ENCODE measurements around the gene PLAGL2.
"Not testable (repeated sequence)": the region's sequence is repeated elsewhere in the genome, so short reads cannot be mapped to it uniquely, and the experiment has no call there.

PLAGL2 gene, protein sequence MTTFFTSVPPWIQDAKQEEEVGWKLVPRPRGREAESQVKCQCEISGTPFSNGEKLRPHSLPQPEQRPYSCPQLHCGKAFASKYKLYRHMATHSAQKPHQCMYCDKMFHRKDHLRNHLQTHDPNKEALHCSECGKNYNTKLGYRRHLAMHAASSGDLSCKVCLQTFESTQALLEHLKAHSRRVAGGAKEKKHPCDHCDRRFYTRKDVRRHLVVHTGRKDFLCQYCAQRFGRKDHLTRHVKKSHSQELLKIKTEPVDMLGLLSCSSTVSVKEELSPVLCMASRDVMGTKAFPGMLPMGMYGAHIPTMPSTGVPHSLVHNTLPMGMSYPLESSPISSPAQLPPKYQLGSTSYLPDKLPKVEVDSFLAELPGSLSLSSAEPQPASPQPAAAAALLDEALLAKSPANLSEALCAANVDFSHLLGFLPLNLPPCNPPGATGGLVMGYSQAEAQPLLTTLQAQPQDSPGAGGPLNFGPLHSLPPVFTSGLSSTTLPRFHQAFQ

DNA sequence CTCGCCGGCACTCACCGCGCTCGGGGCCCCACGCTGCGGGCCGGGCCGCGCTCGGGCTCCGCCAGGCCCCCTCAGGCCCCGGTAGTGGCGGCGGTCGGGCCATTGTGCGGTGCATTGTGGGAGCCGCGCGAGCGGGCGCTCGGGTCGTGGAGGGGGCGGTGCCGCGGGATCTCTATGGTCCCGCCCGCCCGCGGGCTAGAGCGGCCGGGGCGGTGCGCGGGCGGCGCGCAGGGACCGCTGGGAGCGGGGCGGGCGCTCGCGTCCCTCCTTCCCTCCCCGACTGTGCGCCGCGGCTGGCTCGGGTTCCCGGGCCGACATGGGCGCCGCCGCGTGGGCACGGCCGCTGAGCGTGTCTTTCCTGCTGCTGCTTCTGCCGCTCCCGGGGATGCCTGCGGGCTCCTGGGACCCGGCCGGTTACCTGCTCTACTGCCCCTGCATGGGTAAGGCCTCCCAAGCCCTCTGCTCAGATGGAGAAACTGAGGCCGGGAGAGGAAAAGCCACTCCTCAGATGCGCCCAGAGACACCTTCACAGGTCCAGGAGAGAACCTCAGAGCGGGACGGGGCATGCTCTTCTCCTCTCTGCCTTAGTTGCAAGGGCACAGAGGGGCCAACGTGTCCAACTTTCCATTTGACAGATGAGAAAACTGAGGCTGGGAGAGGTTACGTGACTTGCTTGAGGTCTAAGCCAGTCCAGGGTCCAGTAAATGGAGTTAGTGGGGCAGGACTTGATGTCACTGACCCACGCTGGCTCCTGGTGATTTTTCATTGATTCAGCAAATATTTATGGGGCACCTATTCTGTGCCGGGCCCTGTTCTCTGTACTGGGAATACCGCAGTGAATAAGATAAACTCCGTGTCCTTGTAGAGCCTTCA is at the start of gene PLAGL2, which contains the start of gene POFUT1:
PLAGL2 (minus strand) TSS at position 118 of the 873 bp plus-strand sequence. CDS start 5,565 bp downstream, outside the sequence.
POFUT1 (plus strand) TSS at position 255 of the 873 bp plus-strand sequence; CDS start at position 317, 62 bp downstream.
- DNase-seq: peak in 1 of 2 experiments; percentile 35

GRCh38 chr20:32252189-32252588 is 44.6 kb upstream of the PLAGL2 start:
- no peak for DNase-seq

GRCh38 chr20:32251470-32251869 is 43.9 kb upstream of the PLAGL2 start:
- DNase-seq: no peak

GRCh38 chr20:32249030-32249738 is 41.6 kb upstream of the PLAGL2 start:
- DNase-seq: no peak

DNA sequence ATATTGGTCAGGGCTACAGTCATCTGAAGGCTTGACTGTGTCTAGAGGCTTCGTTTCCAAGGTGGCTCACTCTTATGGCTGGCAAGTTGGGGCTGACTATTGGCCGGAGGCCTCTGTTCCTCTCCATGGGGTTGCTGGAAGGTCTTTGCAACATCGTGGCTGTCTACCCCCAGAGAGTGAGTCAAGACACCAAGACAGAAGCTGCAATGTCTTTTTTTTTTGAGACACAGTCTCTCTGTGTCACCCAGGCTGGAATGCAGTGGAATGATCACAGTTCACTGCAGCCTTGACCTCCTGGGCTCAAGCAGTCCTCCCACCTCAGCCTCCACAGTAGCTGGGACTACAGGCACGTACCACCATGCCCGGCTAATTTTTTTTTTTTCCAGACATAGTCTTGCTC is 40.5 kb upstream of the PLAGL2 start:
- DNase-seq: no peak

GRCh38 chr20:32246208-32246607 is 38.7 kb upstream of the PLAGL2 start:
- DNase-seq: not testable (repeated sequence)

- DNase-seq: no peak
Observed at GRCh38 chr20:32244959-32245358, 37.4 kb upstream of the PLAGL2 start.

- DNase-seq: no peak
Observed at GRCh38 chr20:32244150-32244823, 36.7 kb upstream of the PLAGL2 start.

GRCh38 chr20:32241807-32242206 is 34.3 kb upstream of the PLAGL2 start:
- no peak for DNase-seq

DNA sequence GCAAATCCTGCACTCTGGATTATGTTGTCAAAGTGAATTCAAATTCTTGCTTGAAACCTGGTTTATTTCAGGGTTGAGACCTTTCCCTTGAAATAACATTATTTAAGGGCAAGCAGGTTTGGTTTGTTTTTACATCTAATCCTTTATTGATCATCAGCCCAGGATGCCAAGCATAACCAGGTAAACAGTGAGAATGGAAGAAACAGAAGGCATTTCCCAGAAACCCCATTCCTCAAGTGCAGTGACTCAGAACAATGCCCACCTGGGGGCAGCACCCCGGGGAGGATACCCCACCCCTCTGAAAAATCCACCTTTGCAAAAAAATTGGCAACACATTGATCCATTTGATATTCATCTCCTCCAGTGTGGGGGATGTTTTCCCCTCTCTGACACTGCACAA is 32.7 kb upstream of the PLAGL2 start:
- DNase-seq: no peak

- no peak for DNase-seq
Observed at GRCh38 chr20:32238483-32239425, 31.2 kb upstream of the PLAGL2 start.

DNA sequence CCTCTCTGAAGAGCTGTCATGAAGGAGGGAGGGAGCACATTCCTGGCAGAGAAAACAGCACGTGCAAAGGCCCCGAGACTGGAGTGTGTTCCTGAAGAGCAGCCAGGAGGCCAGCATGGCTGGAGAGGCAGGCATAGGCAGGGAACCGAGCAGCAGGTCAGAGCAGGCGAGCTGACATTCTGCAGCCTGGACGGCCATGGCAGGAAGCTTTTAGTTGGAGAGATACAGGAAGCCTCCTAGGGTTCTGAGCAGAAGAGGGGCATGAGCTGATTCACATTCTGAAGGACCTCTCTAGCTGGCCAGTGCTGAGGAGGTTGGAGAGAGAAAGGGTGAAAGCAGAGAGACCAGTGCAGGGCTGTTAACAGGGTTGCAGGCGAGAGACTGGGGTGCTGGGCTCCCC is 29.9 kb upstream of the PLAGL2 start:
- no peak for DNase-seq

GRCh38 chr20:32236819-32237218 is 29.3 kb upstream of the PLAGL2 start:
- no peak for DNase-seq

- no peak for DNase-seq
Observed at GRCh38 chr20:32236048-32236533, 28.5 kb upstream of the PLAGL2 start.

DNA sequence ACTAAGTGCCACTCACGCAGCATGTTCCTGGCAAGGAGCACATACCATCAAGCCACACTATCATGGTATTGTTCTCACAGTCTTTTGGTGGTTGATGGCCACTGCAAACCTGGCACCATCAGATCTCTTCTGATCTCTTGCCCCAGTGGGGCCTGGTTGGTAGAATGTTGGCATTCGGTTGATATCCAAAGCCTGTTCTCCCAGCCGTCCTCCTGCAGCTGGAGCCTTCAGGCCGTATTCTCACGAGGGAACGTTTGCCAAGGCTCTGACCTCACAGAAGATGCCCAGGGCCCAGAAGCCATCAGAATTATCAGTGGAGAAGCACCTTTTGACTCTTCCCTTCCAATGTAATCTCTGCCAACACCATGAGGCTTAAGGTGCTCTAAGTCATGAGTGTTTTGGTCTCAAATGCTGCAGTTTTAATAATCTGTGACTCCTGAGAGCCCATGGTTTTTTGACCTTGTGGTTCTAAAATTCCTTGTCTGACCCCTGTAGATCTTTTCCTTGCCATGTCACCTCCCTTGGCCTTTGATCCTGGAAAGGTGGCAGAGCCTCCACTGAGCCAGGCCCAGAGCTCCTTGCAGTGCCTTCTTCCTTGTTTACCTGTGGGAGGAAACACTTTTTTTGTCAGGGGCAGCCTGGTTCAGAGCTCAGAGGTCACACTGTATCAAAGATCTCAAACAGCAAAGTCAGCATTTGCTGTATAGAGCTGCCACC is 27.9 kb upstream of the PLAGL2 start:
- no peak for DNase-seq

DNA sequence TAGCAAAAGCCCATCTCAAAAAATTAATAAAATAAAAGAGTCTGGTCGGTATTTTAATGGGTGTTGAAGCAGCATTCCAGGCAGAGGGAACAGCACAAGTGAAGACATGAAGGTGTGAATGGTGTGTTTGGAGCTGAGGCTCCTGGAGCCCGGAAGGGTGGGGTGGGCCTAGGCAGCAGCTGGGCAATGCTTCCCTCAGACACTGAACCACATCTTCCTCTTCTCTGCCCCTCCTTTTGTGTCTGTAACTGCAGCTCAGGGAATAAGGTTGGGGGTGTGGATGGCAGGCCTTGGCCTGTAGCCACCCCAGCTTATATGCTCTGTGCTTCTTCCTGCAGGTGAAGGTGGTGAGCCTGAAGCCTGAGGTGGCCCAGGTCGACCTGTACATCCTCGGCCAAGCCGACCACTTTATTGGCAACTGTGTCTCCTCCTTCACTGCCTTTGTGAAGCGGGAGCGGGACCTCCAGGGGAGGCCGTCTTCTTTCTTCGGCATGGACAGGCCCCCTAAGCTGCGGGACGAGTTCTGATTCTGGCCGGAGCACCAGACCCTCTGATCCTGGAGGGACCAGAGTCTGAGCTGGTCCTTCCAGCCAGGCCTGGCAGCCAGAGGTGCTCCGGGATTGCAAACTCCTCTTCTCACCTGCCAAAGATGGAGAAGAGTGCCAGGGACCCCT is 26.7 kb upstream of the PLAGL2 start:
- no peak for DNase-seq

- DNase-seq: no peak
Observed at GRCh38 chr20:32233286-32233685, 25.7 kb upstream of the PLAGL2 start.

- no peak for DNase-seq
Observed at GRCh38 chr20:32232326-32232886, 24.9 kb upstream of the PLAGL2 start.

- no peak for DNase-seq
Observed at GRCh38 chr20:32231847-32232246, 24.3 kb upstream of the PLAGL2 start.

All from cerebellar nuclear complex (tissue), 1 donor.